IMR-90 (cell line): Measurements from ENCODE around the gene HTT. TPM values are rescaled to one million over a fixed set of nuclear protein-coding genes. Genes with fewer than 3 reads are reported as not detected.

Source experiments
- ATAC-seq: fragments of 200-7000 bp; cut with Tn5 transposase; 2 replicates; pipeline ENCODE4 v1.9.1; 2020; ENCODE audit warnings: low read depth, mild to moderate bottlenecking, moderate library complexity
- BruUV-seq: library from RNA; stranded (reverse); fragments of 400-500 nt; replicated peaks from 2 replicates; lab custom pipeline; 2021; lab: Mats Ljungman, UMichigan
- CTCF ChIA-PET: fragments of 300-600 bp; formaldehyde crosslinking; extraction: SDS; loops from one replicate; lab custom pipeline; 2021; ENCODE audit warnings: antibody characterized with exemption; lab: Yijun Ruan, JAX
- POLR2A ChIA-PET: fragments of 300-600 bp; sonication (Branson Sonifier 250); formaldehyde crosslinking; loops from one replicate; lab custom pipeline; 2022; ENCODE audit warnings: antibody characterized with exemption; ENCODE audit not compliant: unreplicated experiment; lab: Charles Lee
- DNase-seq: peaks from one replicate; pipeline ENCODE4 v3.0.0; 2013
- H2AFZ ChIP-seq: replicated peaks from 2 replicates; pipeline ENCODE3; 2013; ENCODE audit warnings: low read length, mild to moderate bottlenecking; ENCODE audit not compliant: poor library complexity
- H2AK5ac ChIP-seq: 2 replicates; pipeline ENCODE4 v1.6.1; 2013; ENCODE audit warnings: low read depth, low read length, inconsistent platforms
- H2AK9ac ChIP-seq: replicated peaks from 2 replicates; pipeline ENCODE3; 2013; ENCODE audit warnings: mild to moderate bottlenecking, low read depth, low read length, moderate library complexity; ENCODE audit not compliant: poor library complexity
- H2BK120ac ChIP-seq: 2 replicates; pipeline ENCODE4 v1.6.1; 2013; ENCODE audit warnings: low read depth, low read length, inconsistent platforms
- H2BK15ac ChIP-seq: 3 replicates; pipeline ENCODE4 v1.6.1; 2013; ENCODE audit warnings: low read depth, low read length, inconsistent platforms
- H2BK20ac ChIP-seq: 2 replicates; pipeline ENCODE4 v1.6.1; 2013; ENCODE audit warnings: low read depth, mild to moderate bottlenecking, inconsistent platforms, low read length, moderate library complexity
- H2BK5ac ChIP-seq: 2 replicates; pipeline ENCODE4 v1.6.1; 2013; ENCODE audit warnings: mild to moderate bottlenecking, low read depth, low read length, inconsistent platforms; ENCODE audit not compliant: poor library complexity, severe bottlenecking
- H3K14ac ChIP-seq: replicated peaks from 2 replicates; pipeline ENCODE4 v1.6.1; 2013; ENCODE audit warnings: low read depth, low read length, inconsistent platforms
- H3K18ac ChIP-seq: 2 replicates; pipeline ENCODE4 v1.6.1; 2013; ENCODE audit warnings: low read depth, low read length, control low read depth
- H3K23ac ChIP-seq: 2 replicates; pipeline ENCODE4 v1.6.1; 2013; ENCODE audit warnings: low read depth, low read length, inconsistent platforms
- H3K27ac ChIP-seq: 2 replicates; pipeline ENCODE4 v1.5.1; 2013; ENCODE audit warnings: mild to moderate bottlenecking, control low read depth, low read length; ENCODE audit not compliant: insufficient read depth
- H3K27me3 ChIP-seq: 2 replicates; pipeline ENCODE4 v1.6.1; 2013; ENCODE audit warnings: low read length; ENCODE audit not compliant: control insufficient read depth, insufficient read depth
- H3K36me3 ChIP-seq: 2 replicates; pipeline ENCODE4 v1.6.1; 2013; ENCODE audit warnings: low read length, mixed read lengths; ENCODE audit not compliant: control insufficient read depth, insufficient read depth
- H3K4ac ChIP-seq: 2 replicates; pipeline ENCODE4 v1.6.1; 2013; ENCODE audit warnings: low read depth, low read length, inconsistent platforms
- H3K4me1 ChIP-seq: 2 replicates; pipeline ENCODE4 v1.6.1; 2013; ENCODE audit warnings: low read length, mixed read lengths; ENCODE audit not compliant: control insufficient read depth, insufficient read depth
- H3K4me2 ChIP-seq: 2 replicates; pipeline ENCODE4 v1.6.1; 2013; ENCODE audit warnings: low read depth, mild to moderate bottlenecking, control low read depth, low read length, moderate library complexity
- H3K4me3 ChIP-seq: 2 replicates; pipeline ENCODE4 v1.5.1; 2013; ENCODE audit warnings: low read depth, mild to moderate bottlenecking, control low read depth, low read length, moderate library complexity; ENCODE audit not compliant: insufficient read depth
- H3K56ac ChIP-seq: 2 replicates; pipeline ENCODE4 v1.6.1; 2013; ENCODE audit warnings: low read length, inconsistent platforms; ENCODE audit not compliant: insufficient read depth; ENCODE audit errors: extremely low read depth
- H3K79me1 ChIP-seq, 2 experiments: 2 replicates each; pipeline ENCODE4 v1.6.1; 2013; ENCODE audit warnings: low read length in 2 of 2, inconsistent platforms in 1 of 2, low read depth in 1 of 2
- H3K9ac ChIP-seq: 2 replicates; pipeline ENCODE4 v1.6.1; 2013; ENCODE audit warnings: low read depth, low read length, control low read depth
- H3K9me1 ChIP-seq: 2 replicates; pipeline ENCODE4 v1.6.1; 2013; ENCODE audit warnings: low read length, inconsistent platforms; ENCODE audit not compliant: insufficient read depth
- H3K9me3 ChIP-seq: 2 replicates; pipeline ENCODE4 v1.6.1; 2013; ENCODE audit warnings: low read length; ENCODE audit not compliant: control insufficient read depth, insufficient read depth
- H4K20me1 ChIP-seq: 2 replicates; pipeline ENCODE4 v1.6.1; 2013; ENCODE audit warnings: low read length, inconsistent platforms; ENCODE audit not compliant: insufficient read depth
- H4K5ac ChIP-seq: 2 replicates; pipeline ENCODE4 v1.6.1; 2013; ENCODE audit warnings: mild to moderate bottlenecking, low read depth, low read length, control low read depth
- H4K8ac ChIP-seq, 2 experiments: 2 replicates each; pipeline ENCODE4 v1.6.1; 2013; ENCODE audit warnings: low read depth in 2 of 2, low read length in 2 of 2, control low read depth in 1 of 2, inconsistent platforms in 1 of 2
- H4K91ac ChIP-seq: 2 replicates; pipeline ENCODE4 v1.6.1; 2013; ENCODE audit warnings: low read depth, low read length, inconsistent platforms; ENCODE audit not compliant: insufficient read depth
- BHLHE40 ChIP-seq: fragments of 150-350 bp; IDR thresholded peaks from 2 replicates; pipeline ENCODE4 v1.6.1; 2016; ENCODE audit warnings: mild to moderate bottlenecking, low read depth, low read length
- CEBPB ChIP-seq: IDR thresholded peaks from 2 replicates; pipeline ENCODE4 v1.6.1; 2012; ENCODE audit warnings: low read depth, low read length, improper control_type of control experiment
- CHD1 ChIP-seq: IDR thresholded peaks from 2 replicates; pipeline ENCODE4 v1.6.1; 2012; ENCODE audit warnings: low read depth, low read length, improper control_type of control experiment
- CTCF ChIP-seq: conservative IDR thresholded peaks from 2 replicates; pipeline ENCODE4 v1.5.1; 2012; ENCODE audit warnings: mild to moderate bottlenecking, low read depth, low read length, improper control_type of control experiment
- ELK1 ChIP-seq: fragments of 150-350 bp; IDR thresholded peaks from 2 replicates; pipeline ENCODE4 v1.6.1; 2016; ENCODE audit warnings: low read depth, mild to moderate bottlenecking, low read length, moderate library complexity, borderline replicate concordance
- FOS ChIP-seq: fragments of 150-350 bp; IDR thresholded peaks from 2 replicates; pipeline ENCODE4 v1.6.1; 2016; ENCODE audit warnings: low read depth, low read length
- MAFK ChIP-seq: IDR thresholded peaks from 2 replicates; pipeline ENCODE4 v1.6.1; 2012; ENCODE audit warnings: low read depth, low read length, improper control_type of control experiment
- MAZ ChIP-seq: IDR thresholded peaks from 2 replicates; pipeline ENCODE4 v1.6.1; 2012; ENCODE audit warnings: low read depth, mild to moderate bottlenecking, low read length, improper control_type of control experiment, moderate library complexity, borderline replicate concordance
- MXI1 ChIP-seq: IDR thresholded peaks from 2 replicates; pipeline ENCODE4 v1.6.1; 2012; ENCODE audit warnings: low read depth, mild to moderate bottlenecking, low read length, moderate library complexity, borderline replicate concordance
- NFE2L2 ChIP-seq: fragments of 150-350 bp; IDR thresholded peaks from 2 replicates; pipeline ENCODE4 v1.6.1; 2016; ENCODE audit warnings: low read depth, mild to moderate bottlenecking, low read length
- RAD21 ChIP-seq: IDR thresholded peaks from 2 replicates; pipeline ENCODE4 v1.6.1; 2012; ENCODE audit warnings: low read length, improper control_type of control experiment
- RCOR1 ChIP-seq: IDR thresholded peaks from 2 replicates; pipeline ENCODE4 v1.6.1; 2012; ENCODE audit warnings: mild to moderate bottlenecking, low read length, improper control_type of control experiment; ENCODE audit not compliant: insufficient replicate concordance
- RFX5 ChIP-seq: IDR thresholded peaks from 2 replicates; pipeline ENCODE4 v1.8.0; 2012; ENCODE audit warnings: low read depth, mild to moderate bottlenecking, low read length, moderate library complexity
- SMC3 ChIP-seq: fragments of 150-350 bp; IDR thresholded peaks from 2 replicates; pipeline ENCODE4 v1.6.1; 2016; ENCODE audit warnings: low read depth, mild to moderate bottlenecking, antibody characterized with exemption, low read length, moderate library complexity
- USF2 ChIP-seq: fragments of 150-350 bp; IDR thresholded peaks from 2 replicates; pipeline ENCODE4 v1.6.1; 2017; ENCODE audit warnings: mild to moderate bottlenecking, antibody characterized with exemption, low read length, low read depth
- WGBS, 2 experiments: methylation state at CpG; one replicate each; pipeline versions ENCODE4 v1.1.5 to v1.1.7; 2013; ENCODE audit warnings: missing lambda C conversion rate in 2 of 2; ENCODE audit not compliant: insufficient read length in 1 of 2; ENCODE audit errors: extremely low coverage in 2 of 2; 5-methylcytosine and 5-hydroxymethylcytosine counted together
- dilution Hi-C: fragments of 300-500 bp; cut with HindIII; formaldehyde crosslinking; loops from one replicate; pipeline ENCODE4 v1.14.3; 2018; ENCODE audit warnings: low sequenced_read_pairs; ENCODE audit not compliant: unreplicated experiment
- in situ Hi-C: fragments of 300-500 bp; cut with MboI; formaldehyde crosslinking; loops from 3 replicates; pipeline ENCODE4 v1.14.3; 2019; ENCODE audit warnings: low sequenced_read_pairs, inconsistent platforms, mixed read lengths
- intact Hi-C: fragments of 100-400 bp; cut with micrococcal nuclease; formaldehyde crosslinking; loops from 2 replicates; pipeline ENCODE4 v1.10.0; 2022
- polyA plus RNA-seq, 3 experiments: library from polyadenylated mRNA; depleted of rRNA; stranded (reverse); fragments of >200 nt; gene quantifications; 2 replicates each; pipeline ENCODE4 v1.2.3, GENCODE V29; 2012; ENCODE audit warnings: low replicate concordance in 1 of 3
- total RNA-seq: library from RNA; depleted of rRNA; stranded (reverse); fragments of >200 nt; gene quantifications from 2 replicates; pipeline ENCODE4 v1.2.3, GENCODE V29; 2012

HTT gene
- total and polyA plus RNA-seq, 2 of the 4 experiments (the other 2 are of a cell fraction) = 11.6 to 14.3 TPM

GRCh38 chr4:3223346-3223745 is 148.9 kb downstream of the HTT start:
- Histone ChIP-seq H2AK9ac (no peak overlapping the region), H2AK5ac (no peak overlapping the region), H3K14ac (no peak overlapping the region), H3K4me3 (no peak overlapping the region), H3K36me3 (peaks cover 56% of the 10 kb centered on the region), H2AFZ (no peak overlapping the region), H3K9me1 (no peaks in the 10 kb centered on the region), H2BK20ac (no peak overlapping the region), H3K79me1 (no peaks in the 10 kb centered on the region), H3K27ac (no peak overlapping the region), H4K5ac (no peak overlapping the region), H3K18ac (no peak overlapping the region), H3K9me3 (no peaks in the 10 kb centered on the region), H3K27me3 (no peaks in the 10 kb centered on the region), H4K20me1 (no peaks in the 10 kb centered on the region), H3K9ac (no peak overlapping the region), H4K8ac (no peak overlapping the region), H4K91ac (no peak overlapping the region), H2BK120ac (no peak overlapping the region), H3K23ac (no peak overlapping the region), H3K4me2 (no peak overlapping the region), H2BK5ac (no peak overlapping the region), H3K4me1 (peaks cover 3% of the 10 kb centered on the region), H3K4ac (no peak overlapping the region), H2BK15ac (no peak overlapping the region), H3K56ac (no peak overlapping the region)
- intact Hi-C loops = no loop called here
- ChIA-PET CTCF (no interaction called here), POLR2A (no interaction called here)
- no peak for DNase-seq
- in situ Hi-C loops = no loop called here
- BruUV-seq = no TSS peak
- ATAC-seq = no peak
- TF ChIP-seq MAFK (no peak), RAD21 (no peak), RCOR1 (no peak), USF2 (no peak), NFE2L2 (no peak), ELK1 (no peak), CEBPB (no peak), CHD1 (no peak), BHLHE40 (no peak), SMC3 (no peak), MAZ (no peak), RFX5 (no peak), CTCF (no peak), MXI1 (no peak), FOS (no peak)
- 98% methylated on average over 7 of the region's 11 CpGs; no CpG with 5 or more reads in 1 of the 2 experiments for WGBS, 2 experiments
- dilution Hi-C loops = no loop called here
